ENCODE results near the gene FOXO4.

The FOXO4 gene

GRCh38 chrX:71056867-71057266, 38.8 kb upstream of the FOXO4 start:
- H3K27ac ChIP-seq (replicated peaks; ENCODE audit: low read length): no peak overlapping the region
- H3K18ac ChIP-seq (ENCODE audit: low read length): no peak overlapping the region
- no peak for DNase-seq (ENCODE audit: low spot score)
- H3K4me2 ChIP-seq (ENCODE audit: insufficient read depth, low read length, poor library complexity, severe bottlenecking): no peak overlapping the region
- H3K27me3 ChIP-seq (ENCODE audit: control insufficient read depth in 3 of 3, insufficient read depth in 3 of 3, low read depth in 1 of 3, low read length in 3 of 3): no peaks in the 10 kb centered on the region
- H2BK5ac ChIP-seq (ENCODE audit: low read length): no peak overlapping the region
- no peak overlapping the region for H3K14ac ChIP-seq (ENCODE audit: low read length)
- H3K9ac ChIP-seq (ENCODE audit: low read depth, low read length, poor library complexity): no peak overlapping the region
- H2AK5ac ChIP-seq (ENCODE audit: low read depth, low read length): no peak overlapping the region
- no peaks in the 10 kb centered on the region for H3K9me3 ChIP-seq (replicated peaks in 1 of 2; ENCODE audit: control insufficient read depth in 2 of 2, insufficient read depth in 1 of 2, low read depth in 1 of 2, low read length in 2 of 2)
- no peaks in the 10 kb centered on the region for H3K79me1 ChIP-seq (ENCODE audit: low read depth, low read length)
- H2BK12ac ChIP-seq (ENCODE audit: low read length): no peak overlapping the region
- no peak overlapping the region for H2BK120ac ChIP-seq (ENCODE audit: low read depth, low read length)
- no peak overlapping the region for H2BK15ac ChIP-seq (ENCODE audit: low read length)
- H3K4me3 ChIP-seq (ENCODE audit: low read length in 2 of 2): no peak overlapping the region
- peaks cover 6 to 36% of the 10 kb centered on the region in 2 donors for H3K36me3 ChIP-seq (replicated peaks in 1 of 2; ENCODE audit: control insufficient read depth in 2 of 2, insufficient read depth in 2 of 2, low read length in 2 of 2)
- H4K8ac ChIP-seq (ENCODE audit: low read depth, low read length): no peak overlapping the region
- peaks cover 0 to 2% of the 10 kb centered on the region in 2 donors for H3K4me1 ChIP-seq (ENCODE audit: control insufficient read depth in 2 of 2, insufficient read depth in 1 of 2, low read depth in 1 of 2, low read length in 2 of 2)
- no peak overlapping the region for H3K4ac ChIP-seq (ENCODE audit: low read length)
- no peak overlapping the region for H2AFZ ChIP-seq (ENCODE audit: low read length)
- H4K91ac ChIP-seq (ENCODE audit: low read depth, low read length, poor library complexity): no peak overlapping the region
- no peak overlapping the region for H3K23ac ChIP-seq (ENCODE audit: low read depth, low read length, poor library complexity)

DNA sequence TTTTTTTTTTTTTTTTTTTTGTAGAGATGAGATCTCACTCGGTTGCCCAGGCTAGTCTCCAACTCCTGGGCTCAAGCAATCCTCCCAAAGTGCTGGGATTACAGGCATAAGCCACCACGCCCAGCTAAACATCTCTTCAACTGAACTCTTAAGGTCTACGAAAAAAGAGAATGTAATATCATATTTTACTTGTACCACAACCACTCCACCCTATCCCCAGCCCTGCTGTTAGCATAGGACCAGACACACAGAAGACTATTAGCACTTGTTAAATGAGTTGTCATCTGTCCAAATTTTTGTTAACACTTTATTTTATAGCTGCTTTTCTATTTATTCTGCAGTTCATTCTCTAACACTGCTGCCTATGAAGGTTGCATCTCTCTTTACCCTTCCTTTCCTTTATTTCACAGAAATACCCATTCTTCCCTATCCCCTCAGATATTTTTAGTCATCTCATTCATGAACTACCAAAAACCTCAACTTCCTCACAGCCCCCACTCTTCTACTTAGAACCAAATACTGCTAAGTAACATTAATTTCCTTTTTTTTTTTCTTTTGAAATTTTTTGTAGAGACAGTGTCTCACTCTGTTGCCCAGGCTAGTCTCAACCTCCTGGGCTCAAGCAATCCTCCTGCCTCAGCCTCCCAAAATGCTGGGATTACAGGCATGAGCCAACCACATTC, 37.7 kb upstream of the FOXO4 start:
- Histone ChIP-seq H4K8ac (ENCODE audit: low read depth, low read length) (no peak overlapping the region), H2AFZ (ENCODE audit: low read length) (no peak overlapping the region), H3K9me3 (replicated peaks in 1 of 2; ENCODE audit: control insufficient read depth in 2 of 2, insufficient read depth in 1 of 2, low read depth in 1 of 2, low read length in 2 of 2) (no peaks in the 10 kb centered on the region), H2AK5ac (ENCODE audit: low read depth, low read length) (no peak overlapping the region), H2BK5ac (ENCODE audit: low read length) (no peak overlapping the region), H3K4me2 (ENCODE audit: insufficient read depth, low read length, poor library complexity, severe bottlenecking) (no peak overlapping the region), H3K27ac (replicated peaks; ENCODE audit: low read length) (no peak overlapping the region), H3K79me1 (ENCODE audit: low read depth, low read length) (no peaks in the 10 kb centered on the region), H3K36me3 (replicated peaks in 1 of 2; ENCODE audit: control insufficient read depth in 2 of 2, insufficient read depth in 2 of 2, low read length in 2 of 2) (peaks cover 9 to 44% of the 10 kb centered on the region in 2 donors), H2BK120ac (ENCODE audit: low read depth, low read length) (no peak overlapping the region), H3K18ac (ENCODE audit: low read length) (no peak overlapping the region), H3K4me3 (ENCODE audit: low read length in 2 of 2) (no peak overlapping the region), H3K9ac (ENCODE audit: low read depth, low read length, poor library complexity) (no peak overlapping the region), H3K4me1 (ENCODE audit: control insufficient read depth in 2 of 2, insufficient read depth in 1 of 2, low read depth in 1 of 2, low read length in 2 of 2) (no peaks in the 10 kb centered on the region), H3K27me3 (ENCODE audit: control insufficient read depth in 3 of 3, insufficient read depth in 3 of 3, low read depth in 1 of 3, low read length in 3 of 3) (no peaks in the 10 kb centered on the region), H2BK15ac (ENCODE audit: low read length) (no peak overlapping the region), H4K91ac (ENCODE audit: low read depth, low read length, poor library complexity) (no peak overlapping the region), H3K14ac (ENCODE audit: low read length) (no peak overlapping the region), H3K23ac (ENCODE audit: low read depth, low read length, poor library complexity) (no peak overlapping the region), H2BK12ac (ENCODE audit: low read length) (no peak overlapping the region), H3K4ac (ENCODE audit: low read length) (no peak overlapping the region)
- no CpG with 5 or more reads among the region's 3 CpGs for WGBS, 2 donors (ENCODE audit: extremely low coverage in 2 of 2, insufficient read length in 2 of 2, insufficient replicate concordance in 1 of 2)
- no peak for DNase-seq (ENCODE audit: low spot score)

GRCh38 chrX:71060127-71060526, 35.5 kb upstream of the FOXO4 start:
- Histone ChIP-seq H2BK12ac (ENCODE audit: low read length) (no peak overlapping the region), H3K23ac (ENCODE audit: low read depth, low read length, poor library complexity) (no peak overlapping the region), H2BK5ac (ENCODE audit: low read length) (no peak overlapping the region), H3K4me2 (ENCODE audit: insufficient read depth, low read length, poor library complexity, severe bottlenecking) (no peak overlapping the region), H3K27ac (replicated peaks; ENCODE audit: low read length) (no peak overlapping the region), H3K4me1 (ENCODE audit: control insufficient read depth in 2 of 2, insufficient read depth in 1 of 2, low read depth in 1 of 2, low read length in 2 of 2) (no peaks in the 10 kb centered on the region), H3K14ac (ENCODE audit: low read length) (no peak overlapping the region), H3K36me3 (replicated peaks in 1 of 2; ENCODE audit: control insufficient read depth in 2 of 2, insufficient read depth in 2 of 2, low read length in 2 of 2) (peaks cover 9 to 45% of the 10 kb centered on the region in 2 donors), H3K4ac (ENCODE audit: low read length) (no peak overlapping the region), H2AK5ac (ENCODE audit: low read depth, low read length) (no peak overlapping the region), H2BK15ac (ENCODE audit: low read length) (no peak overlapping the region), H2BK120ac (ENCODE audit: low read depth, low read length) (no peak overlapping the region), H3K9ac (ENCODE audit: low read depth, low read length, poor library complexity) (no peak overlapping the region), H3K27me3 (ENCODE audit: control insufficient read depth in 3 of 3, insufficient read depth in 3 of 3, low read depth in 1 of 3, low read length in 3 of 3) (no peaks in the 10 kb centered on the region), H2AFZ (ENCODE audit: low read length) (no peak overlapping the region), H3K18ac (ENCODE audit: low read length) (no peak overlapping the region), H3K9me3 (replicated peaks in 1 of 2; ENCODE audit: control insufficient read depth in 2 of 2, insufficient read depth in 1 of 2, low read depth in 1 of 2, low read length in 2 of 2) (no peaks in the 10 kb centered on the region), H3K79me1 (ENCODE audit: low read depth, low read length) (no peaks in the 10 kb centered on the region), H3K4me3 (ENCODE audit: low read length in 2 of 2) (no peak overlapping the region), H4K91ac (ENCODE audit: low read depth, low read length, poor library complexity) (no peak overlapping the region), H4K8ac (ENCODE audit: low read depth, low read length) (no peak overlapping the region)
- DNase-seq (ENCODE audit: low spot score): no peak

- Histone ChIP-seq H4K8ac (ENCODE audit: low read depth, low read length) (no peak overlapping the region), H2BK120ac (ENCODE audit: low read depth, low read length) (no peak overlapping the region), H3K4me1 (ENCODE audit: control insufficient read depth in 2 of 2, insufficient read depth in 1 of 2, low read depth in 1 of 2, low read length in 2 of 2) (no peaks in the 10 kb centered on the region), H3K27ac (replicated peaks; ENCODE audit: low read length) (no peak overlapping the region), H3K9ac (ENCODE audit: low read depth, low read length, poor library complexity) (peak overlapping the region; percentile 72), H2BK5ac (ENCODE audit: low read length) (no peak overlapping the region), H2AFZ (ENCODE audit: low read length) (peak overlapping the region; percentile 94), H2BK12ac (ENCODE audit: low read length) (no peak overlapping the region), H3K14ac (ENCODE audit: low read length) (no peak overlapping the region), H3K27me3 (ENCODE audit: control insufficient read depth in 3 of 3, insufficient read depth in 3 of 3, low read depth in 1 of 3, low read length in 3 of 3) (no peaks in the 10 kb centered on the region), H2AK5ac (ENCODE audit: low read depth, low read length) (no peak overlapping the region), H2BK15ac (ENCODE audit: low read length) (no peak overlapping the region), H3K18ac (ENCODE audit: low read length) (no peak overlapping the region), H3K36me3 (replicated peaks in 1 of 2; ENCODE audit: control insufficient read depth in 2 of 2, insufficient read depth in 2 of 2, low read length in 2 of 2) (peaks cover 2 to 6% of the 10 kb centered on the region in 2 donors), H3K4me3 (ENCODE audit: low read length in 2 of 2) (peak overlapping the region; percentile 65 to 93), H3K79me1 (ENCODE audit: low read depth, low read length) (no peaks in the 10 kb centered on the region), H4K91ac (ENCODE audit: low read depth, low read length, poor library complexity) (no peak overlapping the region), H3K9me3 (replicated peaks in 1 of 2; ENCODE audit: control insufficient read depth in 2 of 2, insufficient read depth in 1 of 2, low read depth in 1 of 2, low read length in 2 of 2) (no peaks in the 10 kb centered on the region), H3K4me2 (ENCODE audit: insufficient read depth, low read length, poor library complexity, severe bottlenecking) (peak overlapping the region; percentile 57), H3K23ac (ENCODE audit: low read depth, low read length, poor library complexity) (no peak overlapping the region), H3K4ac (ENCODE audit: low read length) (no peak overlapping the region)
- WGBS, 2 donors (ENCODE audit: extremely low coverage in 2 of 2, insufficient read length in 2 of 2, insufficient replicate concordance in 1 of 2): no CpG with 5 or more reads among the region's 2 CpGs
- DNase-seq (ENCODE audit: low spot score): no peak
Measured at GRCh38 chrX:71067089-71067488, 28.6 kb upstream of the FOXO4 start.
